ENCODE results near the gene SAMHD1.

DNA sequence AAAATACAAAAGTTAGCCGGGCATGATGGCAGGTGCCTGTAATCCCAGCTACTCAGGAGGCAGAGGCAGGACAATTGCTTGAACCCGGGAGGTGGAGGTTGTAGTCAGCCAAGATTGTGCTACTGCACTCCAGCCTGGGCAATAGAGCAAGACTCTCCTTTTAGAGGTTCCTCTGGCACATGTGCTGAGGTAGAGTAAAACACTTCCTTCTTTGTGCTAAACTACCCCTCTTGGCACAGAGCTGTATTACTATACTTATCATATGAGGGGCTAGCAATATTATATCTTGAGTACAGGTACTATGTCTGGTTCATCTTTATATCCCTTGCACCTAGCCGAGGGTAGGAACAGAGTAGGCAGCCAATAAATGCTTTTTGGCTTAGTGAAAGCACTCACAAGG lies 40.2 kb upstream of the SAMHD1 start:
- no peak for TF ChIP-seq POLR2A (IDR thresholded peaks at IDR 0.05)
- TF ChIP-seq, protein P1, sequence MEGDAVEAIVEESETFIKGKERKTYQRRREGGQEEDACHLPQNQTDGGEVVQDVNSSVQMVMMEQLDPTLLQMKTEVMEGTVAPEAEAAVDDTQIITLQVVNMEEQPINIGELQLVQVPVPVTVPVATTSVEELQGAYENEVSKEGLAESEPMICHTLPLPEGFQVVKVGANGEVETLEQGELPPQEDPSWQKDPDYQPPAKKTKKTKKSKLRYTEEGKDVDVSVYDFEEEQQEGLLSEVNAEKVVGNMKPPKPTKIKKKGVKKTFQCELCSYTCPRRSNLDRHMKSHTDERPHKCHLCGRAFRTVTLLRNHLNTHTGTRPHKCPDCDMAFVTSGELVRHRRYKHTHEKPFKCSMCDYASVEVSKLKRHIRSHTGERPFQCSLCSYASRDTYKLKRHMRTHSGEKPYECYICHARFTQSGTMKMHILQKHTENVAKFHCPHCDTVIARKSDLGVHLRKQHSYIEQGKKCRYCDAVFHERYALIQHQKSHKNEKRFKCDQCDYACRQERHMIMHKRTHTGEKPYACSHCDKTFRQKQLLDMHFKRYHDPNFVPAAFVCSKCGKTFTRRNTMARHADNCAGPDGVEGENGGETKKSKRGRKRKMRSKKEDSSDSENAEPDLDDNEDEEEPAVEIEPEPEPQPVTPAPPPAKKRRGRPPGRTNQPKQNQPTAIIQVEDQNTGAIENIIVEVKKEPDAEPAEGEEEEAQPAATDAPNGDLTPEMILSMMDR (IDR thresholded peaks at IDR 0.05): no peak

Measured in uterus (tissue), 2 donors.